Vagina (tissue), 2 donors: ENCODE measurements around the gene BLM. TPM values are rescaled to one million over a fixed set of nuclear protein-coding genes. Genes with fewer than 3 reads are reported as not detected.

Experiments used
- DNase-seq, 2 donors: peaks; one replicate each; pipeline ENCODE4 v3.0.0-alpha.2; 2017; ENCODE audit errors: extremely low spot score in 2 of 2
- H3K27ac ChIP-seq: fragments of 200-600 bp; sonication (generic); one replicate; pipeline ENCODE4 v1.5.1; 2019
- H3K27me3 ChIP-seq: fragments of 200-600 bp; sonication (generic); one replicate; pipeline ENCODE4 v1.5.1; 2019
- H3K36me3 ChIP-seq, 2 donors: fragments of 200-600 bp; sonication (generic); one replicate each; pipeline ENCODE4 v1.5.1; 2017 to 2019
- H3K4me1 ChIP-seq: fragments of 200-600 bp; sonication (generic); one replicate; pipeline ENCODE4 v1.5.1; 2019
- H3K4me3 ChIP-seq, 2 donors: fragments of 200-600 bp; sonication (generic); 1 replicate in 1 of 2; 2 replicates in 1 of 2; pipeline ENCODE4 v1.5.1; 2016 to 2019
- H3K9me3 ChIP-seq: fragments of 200-600 bp; sonication (generic); one replicate; pipeline ENCODE4 v1.5.1; 2019
- POLR2A ChIP-seq, 2 donors: fragments of 450-650 bp; IDR thresholded peaks; one replicate each; pipeline ENCODE4 v1.6.1; 2017; ENCODE audit warnings: antibody characterized with exemption in 2 of 2, mild to moderate bottlenecking in 2 of 2, moderate library complexity in 2 of 2
- POLR2AphosphoS5 ChIP-seq, 2 donors: sonication (generic); formaldehyde crosslinking; IDR thresholded peaks; one replicate each; pipeline ENCODE4 v1.9.0; 2017; ENCODE audit warnings: antibody characterized with exemption in 2 of 2, mild to moderate bottlenecking in 2 of 2, low read depth in 1 of 2; ENCODE audit not compliant: insufficient read depth in 1 of 2
- intact Hi-C: fragments of 100-400 bp; cut with DNase I; formaldehyde crosslinking; loops from one replicate; pipeline ENCODE4 v1.15.1; 2023
- total RNA-seq: library from RNA; depleted of rRNA; stranded (reverse); fragments of >200 nt; gene quantifications from one replicate; pipeline ENCODE4 v1.2.3, GENCODE V29; 2016
- TF ChIP-seq, protein P1 (sequence below), 3 experiments: fragments of 450-650 bp in 2 of 3; fragments of 200-600 bp in 1 of 3; sonication (generic) in 1 of 3; IDR thresholded peaks; one replicate each; pipeline ENCODE4 v1.5.1; 2017 to 2019; ENCODE audit warnings: antibody characterized with exemption in 3 of 3, mild to moderate bottlenecking in 2 of 3, moderate library complexity in 2 of 3

Gene BLM
- total RNA-seq, 1 donor from 2014 or later, result 1.7 TPM

DNA sequence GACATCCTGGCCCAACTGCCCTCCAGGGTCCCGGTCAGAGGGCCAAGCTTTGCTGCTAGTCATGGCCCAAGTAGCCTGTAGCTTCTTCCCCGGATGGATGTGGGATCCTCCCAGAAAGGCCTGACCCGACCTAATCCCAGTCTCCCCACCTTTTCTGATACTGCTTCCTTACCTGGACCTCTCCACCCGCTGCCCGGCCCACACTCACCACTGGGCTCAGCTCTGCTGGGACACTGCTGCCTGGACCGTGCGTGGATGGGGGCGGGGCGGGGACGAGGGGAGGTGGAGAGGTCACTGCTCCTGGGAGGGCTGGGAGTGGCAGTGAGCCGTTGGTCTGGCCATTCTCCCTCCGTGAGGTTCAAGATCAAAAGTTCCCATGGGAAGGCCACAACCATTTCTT, 111.0 kb downstream of the BLM start:
- intact Hi-C loops, result no loop called here
- no peaks in the 10 kb centered on the region for H3K9me3 ChIP-seq
- H3K27ac ChIP-seq, result no peak overlapping the region
- H3K27me3 ChIP-seq, result no peaks in the 10 kb centered on the region
- H3K4me3 ChIP-seq, result no peak overlapping the region
- no peaks in the 10 kb centered on the region for H3K4me1 ChIP-seq
- H3K36me3 ChIP-seq, result no peaks in the 10 kb centered on the region
- no peak for TF ChIP-seq POLR2AphosphoS5 (IDR thresholded peaks at IDR 0.05; ENCODE audit: insufficient read depth in 1 of 2, low read depth in 1 of 2)
- TF ChIP-seq POLR2A (IDR thresholded peaks at IDR 0.05), result no peak
- TF ChIP-seq, protein P1, sequence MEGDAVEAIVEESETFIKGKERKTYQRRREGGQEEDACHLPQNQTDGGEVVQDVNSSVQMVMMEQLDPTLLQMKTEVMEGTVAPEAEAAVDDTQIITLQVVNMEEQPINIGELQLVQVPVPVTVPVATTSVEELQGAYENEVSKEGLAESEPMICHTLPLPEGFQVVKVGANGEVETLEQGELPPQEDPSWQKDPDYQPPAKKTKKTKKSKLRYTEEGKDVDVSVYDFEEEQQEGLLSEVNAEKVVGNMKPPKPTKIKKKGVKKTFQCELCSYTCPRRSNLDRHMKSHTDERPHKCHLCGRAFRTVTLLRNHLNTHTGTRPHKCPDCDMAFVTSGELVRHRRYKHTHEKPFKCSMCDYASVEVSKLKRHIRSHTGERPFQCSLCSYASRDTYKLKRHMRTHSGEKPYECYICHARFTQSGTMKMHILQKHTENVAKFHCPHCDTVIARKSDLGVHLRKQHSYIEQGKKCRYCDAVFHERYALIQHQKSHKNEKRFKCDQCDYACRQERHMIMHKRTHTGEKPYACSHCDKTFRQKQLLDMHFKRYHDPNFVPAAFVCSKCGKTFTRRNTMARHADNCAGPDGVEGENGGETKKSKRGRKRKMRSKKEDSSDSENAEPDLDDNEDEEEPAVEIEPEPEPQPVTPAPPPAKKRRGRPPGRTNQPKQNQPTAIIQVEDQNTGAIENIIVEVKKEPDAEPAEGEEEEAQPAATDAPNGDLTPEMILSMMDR (IDR thresholded peaks at IDR 0.05), result no peak
- no peak for DNase-seq

DNA sequence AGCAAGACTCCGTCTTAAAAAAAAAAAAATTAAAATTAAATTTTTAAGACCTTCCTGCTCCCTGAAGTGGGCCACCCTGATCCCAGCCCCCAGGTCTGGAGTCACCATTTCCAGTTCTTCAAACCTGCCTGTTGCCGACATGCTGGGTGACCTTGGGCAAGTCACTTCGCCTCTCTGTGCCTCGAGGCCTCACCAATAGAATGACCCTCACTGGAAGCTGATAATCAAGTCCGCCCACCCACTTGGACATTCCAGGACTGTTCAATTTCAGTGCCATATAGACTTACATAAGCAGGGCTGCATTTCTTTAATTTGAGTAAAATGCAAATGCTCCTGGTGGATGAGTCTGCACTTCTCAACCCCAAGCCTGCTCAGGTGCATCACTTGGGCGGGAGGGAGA, 112.0 kb downstream of the BLM start:
- H3K36me3 ChIP-seq, result no peaks in the 10 kb centered on the region
- H3K27me3 ChIP-seq, result no peaks in the 10 kb centered on the region
- intact Hi-C loops, result no loop called here
- no peak for DNase-seq
- no peak for TF ChIP-seq POLR2A (IDR thresholded peaks at IDR 0.05)
- TF ChIP-seq, protein P1 (IDR thresholded peaks at IDR 0.05), result no peak
- TF ChIP-seq POLR2AphosphoS5 (IDR thresholded peaks at IDR 0.05; ENCODE audit: insufficient read depth in 1 of 2, low read depth in 1 of 2), result no peak
- H3K9me3 ChIP-seq, result no peaks in the 10 kb centered on the region
- no peak overlapping the region for H3K27ac ChIP-seq
- H3K4me3 ChIP-seq, result no peak overlapping the region
- no peaks in the 10 kb centered on the region for H3K4me1 ChIP-seq

DNA sequence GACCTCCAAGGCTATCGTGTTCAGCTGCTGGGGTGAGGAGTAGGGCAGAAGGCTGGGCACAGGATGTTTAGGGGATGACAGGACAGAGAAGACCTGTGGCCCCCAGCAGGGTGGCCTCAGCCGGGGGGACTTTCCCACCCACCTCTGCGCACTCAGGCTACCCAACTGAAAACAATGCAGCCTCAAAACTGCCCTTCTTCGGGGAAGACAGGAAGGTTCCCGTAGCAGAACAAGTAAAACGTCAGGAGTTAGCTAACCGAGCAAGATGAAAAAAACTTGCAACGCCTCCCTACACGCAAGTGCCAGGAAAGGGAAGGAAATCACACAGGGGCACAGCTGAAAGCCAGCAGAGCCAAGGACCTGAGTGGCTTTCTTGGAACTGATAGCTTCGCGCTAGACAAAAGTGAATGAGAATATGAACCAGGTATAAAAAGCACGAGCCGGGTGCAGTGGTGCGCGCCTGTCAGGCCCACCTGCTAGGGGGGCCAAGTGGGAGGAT, 112.8 kb downstream of the BLM start:
- Histone ChIP-seq H3K9me3 (no peaks in the 10 kb centered on the region), H3K4me3 (no peak overlapping the region), H3K36me3 (no peaks in the 10 kb centered on the region), H3K4me1 (no peaks in the 10 kb centered on the region), H3K27ac (peak overlapping the region; percentile 20), H3K27me3 (no peaks in the 10 kb centered on the region)
- intact Hi-C loops, result no loop called here
- DNase-seq, result no peak
- TF ChIP-seq POLR2A (IDR thresholded peaks at IDR 0.05) (no peak), POLR2AphosphoS5 (IDR thresholded peaks at IDR 0.05; ENCODE audit: insufficient read depth in 1 of 2, low read depth in 1 of 2) (peak; percentile 37 to 66)

DNA sequence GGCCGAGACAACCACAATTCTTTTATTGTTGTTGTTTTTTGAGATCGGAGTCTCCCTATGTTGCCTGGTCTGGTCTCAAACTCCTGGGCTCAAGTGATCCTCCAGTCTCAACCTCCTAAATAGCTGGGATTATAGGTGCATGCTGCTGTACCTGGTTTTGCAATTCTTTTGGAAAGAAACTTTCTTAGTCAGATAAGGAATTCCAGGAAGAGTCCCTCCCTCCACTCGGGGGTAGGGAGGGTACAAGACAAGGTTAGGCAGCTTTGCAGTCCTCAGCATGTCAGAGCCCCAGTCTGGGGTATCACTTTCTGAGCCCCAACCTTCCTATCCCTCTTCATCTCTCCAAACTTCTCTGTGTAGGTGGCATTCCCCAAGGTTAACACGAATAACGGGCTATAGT, 117.5 kb downstream of the BLM start:
- H3K36me3 ChIP-seq, result no peaks in the 10 kb centered on the region
- no peaks in the 10 kb centered on the region for H3K4me1 ChIP-seq
- no peaks in the 10 kb centered on the region for H3K27me3 ChIP-seq
- intact Hi-C loops, result no loop called here
- no peaks in the 10 kb centered on the region for H3K9me3 ChIP-seq
- no peak for DNase-seq
- H3K27ac ChIP-seq, result no peak overlapping the region
- H3K4me3 ChIP-seq, result no peak overlapping the region
- TF ChIP-seq POLR2AphosphoS5 (IDR thresholded peaks at IDR 0.05; ENCODE audit: insufficient read depth in 1 of 2, low read depth in 1 of 2), result no peak
- TF ChIP-seq POLR2A (IDR thresholded peaks at IDR 0.05), result no peak
- TF ChIP-seq, protein P1 (IDR thresholded peaks at IDR 0.05), result no peak

DNA sequence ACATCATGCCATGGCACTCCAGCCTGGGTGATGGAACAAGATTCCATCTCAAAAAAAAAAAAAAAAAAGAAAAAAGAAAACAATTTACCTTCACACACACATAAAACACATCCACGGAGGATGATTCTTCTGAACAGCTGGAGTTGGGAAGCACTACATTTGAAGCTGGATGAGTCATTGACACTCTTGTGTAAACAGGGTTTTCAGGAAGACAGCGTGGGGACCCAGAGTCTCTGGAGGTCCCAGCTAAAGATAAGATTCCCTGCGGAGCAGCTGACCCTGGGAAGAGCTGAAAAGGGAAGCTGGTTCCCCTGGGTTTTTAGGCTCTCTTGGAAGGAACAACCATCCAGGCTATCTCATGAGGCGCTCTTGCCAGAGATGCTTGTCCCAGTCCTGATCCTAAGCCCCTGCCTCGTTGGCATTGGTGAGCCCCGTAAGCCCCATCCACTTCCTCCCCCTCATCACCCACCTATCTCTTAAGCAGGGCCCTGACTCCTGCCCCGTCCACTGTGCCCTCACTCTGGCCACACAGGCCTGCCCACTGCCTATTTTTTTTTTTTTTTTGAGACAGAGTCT, 119.2 kb downstream of the BLM start:
- Histone ChIP-seq H3K27ac (no peak overlapping the region), H3K4me3 (no peak overlapping the region), H3K9me3 (no peaks in the 10 kb centered on the region), H3K27me3 (no peaks in the 10 kb centered on the region), H3K4me1 (no peaks in the 10 kb centered on the region), H3K36me3 (no peaks in the 10 kb centered on the region)
- no peak for DNase-seq
- TF ChIP-seq, protein P1 (IDR thresholded peaks at IDR 0.05), result no peak
- TF ChIP-seq POLR2AphosphoS5 (IDR thresholded peaks at IDR 0.05; ENCODE audit: insufficient read depth in 1 of 2, low read depth in 1 of 2) (no peak), POLR2A (IDR thresholded peaks at IDR 0.05) (no peak)
- intact Hi-C loops, result no loop called here
